GM12878 (cell line): ENCODE results near the gene ETNK2. TPM values are rescaled to one million over a fixed set of nuclear protein-coding genes. Genes with fewer than 3 reads are reported as not detected.

Source experiments
- ATAC-seq: fragments of 200-7000 bp; cut with Tn5 transposase; 3 replicates; pipeline ENCODE4 v1.9.1; 2020; ENCODE audit warnings: mild to moderate bottlenecking, moderate library complexity
- BruUV-seq: library from RNA; stranded (reverse); fragments of 400-500 nt; replicated peaks from 2 replicates; lab custom pipeline; 2021; lab: Mats Ljungman, UMichigan
- CTCF ChIA-PET: fragments of 300-600 bp; sonication (Branson Sonifier 250); formaldehyde crosslinking; extraction: SDS; loops from one replicate; lab custom pipeline; 2021; ENCODE audit warnings: inconsistent platforms; lab: Yijun Ruan, JAX
- POLR2A ChIA-PET: fragments of 350-600 bp; formaldehyde crosslinking; extraction: SDS; loops from one replicate; lab custom pipeline; 2021; ENCODE audit warnings: inconsistent platforms; lab: Charles Lee
- RAD21 ChIA-PET: fragments of 300-600 bp; sonication (Branson Sonifier 250); formaldehyde crosslinking; loops from one replicate; lab custom pipeline; 2023; ENCODE audit warnings: antibody characterized with exemption; ENCODE audit not compliant: unreplicated experiment; lab: Charles Lee
- SMC1A ChIA-PET: fragments of 300-600 bp; sonication (Branson Sonifier 250); formaldehyde crosslinking; loops from one replicate; lab custom pipeline; 2023; ENCODE audit not compliant: unreplicated experiment, uncharacterized antibody; lab: Charles Lee
- DNase-seq: peaks from one replicate; pipeline ENCODE4 v3.0.0-alpha.2; 2011; ENCODE audit warnings: low read depth, low spot score
- FAIRE-seq: peaks from 3 replicates; lab custom pipeline; 2011; peaks lifted over from hg19 to GRCh38; lab: Jason Lieb, UNC
- H2AFZ ChIP-seq: 2 replicates; pipeline ENCODE4 v1.6.0; 2011; ENCODE audit warnings: low read depth, low read length, control low read depth; ENCODE audit not compliant: control insufficient read depth
- H3K27ac ChIP-seq: 2 replicates; pipeline ENCODE4 v1.5.1; 2011; ENCODE audit warnings: control low read depth; ENCODE audit not compliant: control insufficient read depth, insufficient read depth
- H3K27me3 ChIP-seq, 2 experiments: replicated peaks in 1 of 2; 2 replicates each; pipeline versions ENCODE4 v1.6.0 to v1.6.1; 2011; ENCODE audit warnings: low read length in 1 of 2; ENCODE audit not compliant: control insufficient read depth in 2 of 2, insufficient read depth in 2 of 2
- H3K36me3 ChIP-seq, 2 experiments: 2 replicates each; pipeline ENCODE4 v1.5.1; 2011; ENCODE audit warnings: low read length in 1 of 2; ENCODE audit not compliant: control insufficient read depth in 2 of 2, insufficient read depth in 2 of 2
- H3K4me1 ChIP-seq: 2 replicates; pipeline ENCODE4 v1.6.1; 2011; ENCODE audit warnings: mild to moderate bottlenecking, low read length, moderate library complexity, mixed read lengths; ENCODE audit not compliant: control insufficient read depth, insufficient read depth
- H3K4me2 ChIP-seq: 2 replicates; pipeline ENCODE4 v1.6.0; 2011; ENCODE audit warnings: control low read depth; ENCODE audit not compliant: control insufficient read depth, insufficient read depth
- H3K4me3 ChIP-seq: fragments of 200-600 bp; sonication (generic); 2 replicates; pipeline ENCODE4 v1.5.1; 2016
- H3K79me2 ChIP-seq: 2 replicates; pipeline ENCODE4 v1.6.0; 2011; ENCODE audit warnings: low read length; ENCODE audit not compliant: control insufficient read depth, insufficient read depth
- H3K9ac ChIP-seq: 2 replicates; pipeline ENCODE4 v1.8.0; 2011; ENCODE audit warnings: low read length, control low read depth, mixed read lengths; ENCODE audit not compliant: control insufficient read depth, insufficient read depth
- H3K9me3 ChIP-seq: replicated peaks from 3 replicates; pipeline ENCODE4 v1.5.1; 2011; ENCODE audit warnings: mild to moderate bottlenecking, low read length; ENCODE audit not compliant: control insufficient read depth, insufficient read depth
- H4K20me1 ChIP-seq: 2 replicates; pipeline ENCODE4 v1.6.0; 2011; ENCODE audit not compliant: control insufficient read depth, insufficient read depth
- BMI1 ChIP-seq: fragments of 450-650 bp; IDR thresholded peaks from 2 replicates; pipeline ENCODE4 v1.6.1; 2016; ENCODE audit warnings: mild to moderate bottlenecking, moderate library complexity, borderline replicate concordance
- CHD1 ChIP-seq: IDR thresholded peaks from 2 replicates; pipeline ENCODE4 v1.6.1; 2012; ENCODE audit warnings: low read depth, low read length, improper control_type of control experiment
- DPF2 ChIP-seq: fragments of 450-650 bp; IDR thresholded peaks from 2 replicates; pipeline ENCODE4 v1.6.1; 2017; ENCODE audit warnings: mild to moderate bottlenecking
- EGR1 ChIP-seq, 2 experiments: IDR thresholded peaks; 1 replicate in 1 of 2; 2 replicates in 1 of 2; pipeline ENCODE4 v1.6.1; 2011 to 2012; ENCODE audit warnings: low read depth in 2 of 2, low read length in 2 of 2, borderline replicate concordance in 1 of 2, mild to moderate bottlenecking in 1 of 2, moderate library complexity in 1 of 2
- ETV6 ChIP-seq, 2 experiments: fragments of 450-650 bp in 1 of 2; IDR thresholded peaks in 1 of 2; conservative IDR thresholded peaks in 1 of 2; 2 replicates each; pipeline ENCODE4 v1.6.1; 2014; ENCODE audit warnings: antibody characterized with exemption in 1 of 2, borderline replicate concordance in 1 of 2, low read depth in 1 of 2, mild to moderate bottlenecking in 1 of 2, moderate library complexity in 1 of 2
- FOXK2 ChIP-seq: fragments of 450-650 bp; IDR thresholded peaks from 2 replicates; pipeline ENCODE4 v1.6.1; 2017; ENCODE audit warnings: mild to moderate bottlenecking, moderate library complexity
- KDM1A ChIP-seq: fragments of 200-600 bp; sonication (generic); IDR thresholded peaks from 2 replicates; pipeline ENCODE4 v1.6.1; 2016; ENCODE audit warnings: borderline replicate concordance
- POLR2AphosphoS5 ChIP-seq: IDR thresholded peaks from 2 replicates; pipeline ENCODE4 v1.6.1; 2011; ENCODE audit warnings: mild to moderate bottlenecking, low read length, inconsistent platforms
- SIN3A ChIP-seq: IDR thresholded peaks from 2 replicates; pipeline ENCODE4 v1.6.1; 2012; ENCODE audit warnings: low read depth, low read length, improper control_type of control experiment
- SMC3 ChIP-seq: IDR thresholded peaks from 2 replicates; pipeline ENCODE4 v1.6.1; 2011; ENCODE audit warnings: low read length, improper control_type of control experiment, borderline replicate concordance
- STAT3 ChIP-seq: IDR thresholded peaks from 2 replicates; pipeline ENCODE4 v1.6.1; 2011; ENCODE audit warnings: low read depth, low read length, improper control_type of control experiment
- TCF7 ChIP-seq: IDR thresholded peaks from 2 replicates; pipeline ENCODE4 v1.6.1; 2014; ENCODE audit warnings: antibody characterized with exemption, borderline replicate concordance
- WGBS: methylation state at CpG from one replicate; pipeline ENCODE4 v1.1.6; 2016; ENCODE audit warnings: low lambda C conversion rate; ENCODE audit not compliant: insufficient replicate concordance, insufficient coverage; ENCODE audit errors: missing lambda C conversion rate; 5-methylcytosine and 5-hydroxymethylcytosine counted together
- in situ Hi-C: fragments of 300-500 bp; cut with MboI; formaldehyde crosslinking; loops from 9 replicates; pipeline ENCODE4 v1.14.3; 2018; ENCODE audit warnings: mixed read lengths
- intact Hi-C: fragments of 100-400 bp; cut with micrococcal nuclease; formaldehyde crosslinking; loops from one replicate; pipeline ENCODE4 v1.14.2; 2022; ENCODE audit not compliant: unreplicated experiment
- polyA plus RNA-seq, 11 experiments: library from polyadenylated mRNA; depleted of rRNA in 4 of 11; unstranded in 6 of 11; stranded (reverse) in 5 of 11; fragments of >200 nt; fragmentation: Nextera tagmentation in 4 of 11; fragmentation: Illumina TruSeq in 1 of 11; extraction: Ambion mirVana in 4 of 11; extraction: Trizol in 1 of 11; gene quantifications; 1 replicate in 1 of 11; 2 replicates in 10 of 11; pipeline versions ENCODE4 v1.2.1 to v1.2.3, GENCODE V29; 2011 to 2016; ENCODE audit warnings: inconsistent platforms in 2 of 11, missing spikeins in 2 of 11, low read depth in 1 of 11
- total RNA-seq, 4 experiments: library from RNA; depleted of rRNA in 3 of 4; stranded (reverse); fragments of >200 nt in 3 of 4; fragmentation: Illumina TruSeq in 1 of 4; extraction: Trizol in 1 of 4; gene quantifications; 2 replicates each; pipeline versions ENCODE4 v1.2.1 to v1.2.3, GENCODE V29; 2013 to 2021
- TF ChIP-seq, protein P1 (sequence below): fragments of 450-650 bp; IDR thresholded peaks from 2 replicates; pipeline ENCODE4 v1.6.1; 2018; ENCODE audit warnings: mild to moderate bottlenecking, low read depth, moderate library complexity; ENCODE audit not compliant: partially characterized antibody

ETNK2 gene
- total and polyA plus RNA-seq, 10 of the 15 experiments (the other 5 are each of a cell fraction or from before 2014, with no cell fraction given) = 0.14 TPM; not detected in 9

DNA sequence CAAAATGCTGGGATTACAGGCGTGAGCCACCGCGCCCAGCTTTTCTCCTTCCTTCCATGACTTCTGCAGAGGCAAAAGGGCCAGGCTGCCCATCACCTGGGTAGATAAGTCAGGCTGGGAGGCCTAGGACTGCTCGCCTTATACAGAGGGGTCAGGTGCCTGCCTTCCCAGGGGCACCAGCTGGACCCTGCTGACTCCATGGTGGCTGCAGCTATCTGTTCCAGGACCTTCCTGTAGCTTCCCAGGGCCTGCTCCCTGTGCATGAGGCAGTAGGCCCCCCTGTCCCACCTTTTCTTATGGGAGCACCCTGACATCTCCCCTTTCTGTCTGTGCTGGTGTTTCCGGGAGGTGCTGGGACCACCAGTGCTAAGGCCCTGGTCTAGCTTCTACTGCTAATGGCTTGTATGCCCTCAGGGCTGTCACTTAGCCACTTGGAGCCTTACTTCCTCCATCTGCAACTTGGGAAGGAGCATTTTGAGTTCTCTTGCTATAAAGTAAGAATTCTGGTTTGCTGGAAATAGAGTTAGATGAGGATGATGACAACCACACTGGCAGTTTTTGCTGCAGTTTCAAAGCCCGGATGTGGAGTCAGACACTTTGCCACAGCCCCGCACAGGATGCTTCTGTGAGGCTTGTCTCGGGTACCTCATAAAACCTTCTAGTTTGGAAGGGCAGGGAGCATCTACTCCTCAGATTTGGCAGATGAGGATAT lies 64.5 kb downstream of the ETNK2 start:
- no peak overlapping the region for H3K4me3 ChIP-seq
- CTCF ChIA-PET = no interaction called here
- TF ChIP-seq TCF7 (no peak), STAT3 (no peak), FOXK2 (no peak), CHD1 (no peak), KDM1A (no peak), ETV6 (conservative IDR thresholded peaks at IDR 0.05 in 1 of 2, IDR thresholded peaks at IDR 0.05 in 1 of 2; ENCODE audit: borderline replicate concordance in 1 of 2, low read depth in 1 of 2) (no peak), DPF2 (no peak)
- TF ChIP-seq, all 136 proteins: peak for 0
- intact Hi-C loops (no loop called here), in situ Hi-C loops (no loop called here)
- Histone ChIP-seq H3K79me2 (no peaks in the 10 kb centered on the region), H3K4me1 (no peaks in the 10 kb centered on the region), H3K4me2 (no peak overlapping the region), H3K27ac (no peak overlapping the region), H3K36me3 (no peaks in the 10 kb centered on the region), H3K9me3 (no peaks in the 10 kb centered on the region), H3K9ac (no peak overlapping the region), H3K27me3 (no peaks in the 10 kb centered on the region; a peak in 1 of 4 replicates), H2AFZ (no peak overlapping the region), H4K20me1 (no peaks in the 10 kb centered on the region)
- ATAC-seq (no peak), DNase-seq (no peak), FAIRE-seq (no peak)
- ChIA-PET POLR2A (interaction anchor here (0.6 kb wide), 1 partner anchor 10 kb away, joined by 3 read pairs; no protein-coding TSS in a partner anchor), RAD21 (interaction anchor here (1.2 kb wide), 1 partner anchor 41 kb away, joined by 4 read pairs; no protein-coding TSS in a partner anchor), SMC1A (no interaction called here)
- no TSS peak for BruUV-seq
- 65% methylated on average over 8 of the region's 8 CpGs for WGBS

DNA sequence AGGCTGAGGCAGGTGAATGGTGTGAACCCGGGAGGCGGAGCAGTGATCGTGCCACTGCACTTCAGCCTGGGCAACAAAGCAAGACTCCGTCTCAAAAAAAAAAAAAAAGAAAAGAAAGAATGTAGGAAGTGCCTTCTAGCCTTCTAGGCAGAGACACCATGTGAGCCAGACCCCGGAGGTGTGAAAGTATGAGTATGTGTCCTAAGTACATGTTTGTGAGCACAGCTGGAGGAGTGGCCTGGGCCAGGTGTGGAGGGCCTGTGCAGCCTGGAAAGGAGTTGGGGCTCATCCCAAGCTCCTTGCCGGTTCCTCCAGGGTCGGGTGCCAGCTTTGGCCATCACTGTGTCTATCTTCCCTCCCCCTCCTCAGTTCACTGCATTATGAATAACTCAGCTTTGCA lies 66.0 kb downstream of the ETNK2 start:
- no peaks in the 10 kb centered on the region for H4K20me1 ChIP-seq
- in situ Hi-C loops = no loop called here
- intact Hi-C loops = no loop called here
- FAIRE-seq = no peak
- H3K79me2 ChIP-seq = no peaks in the 10 kb centered on the region
- ChIA-PET RAD21 (interaction anchor here (0.8 to 1.2 kb wide), 2 partner anchors 9 to 43 kb away, joined by 4 read pairs; no protein-coding TSS in a partner anchor), SMC1A (interaction anchor here (0.6 kb wide), 1 partner anchor 51 kb away, joined by 3 read pairs; no protein-coding TSS in a partner anchor), CTCF (interaction anchor here (1.1 kb wide), 1 partner anchor 13 kb away, joined by 3 read pairs; no protein-coding TSS in a partner anchor), POLR2A (interaction anchor here (0.7 kb wide), 1 partner anchor 213 kb away, joined by 3 read pairs; no protein-coding TSS in a partner anchor)
- 34% methylated on average over 4 of the region's 7 CpGs for WGBS
- H2AFZ ChIP-seq = no peak overlapping the region
- no peak for ATAC-seq
- BruUV-seq = no TSS peak
- H3K27ac ChIP-seq = no peak overlapping the region
- H3K4me2 ChIP-seq = no peak overlapping the region
- no peak overlapping the region for H3K9ac ChIP-seq
- H3K36me3 ChIP-seq = no peaks in the 10 kb centered on the region
- no peak overlapping the region for H3K4me3 ChIP-seq
- no peak for DNase-seq
- no peaks in the 10 kb centered on the region; a peak in 1 of 4 replicates for H3K27me3 ChIP-seq
- H3K4me1 ChIP-seq = no peaks in the 10 kb centered on the region
- H3K9me3 ChIP-seq = no peaks in the 10 kb centered on the region
- TF ChIP-seq SIN3A = no peak
- TF ChIP-seq SMC3 = no peak
- TF ChIP-seq POLR2AphosphoS5 = no peak
- TF ChIP-seq, protein P1, sequence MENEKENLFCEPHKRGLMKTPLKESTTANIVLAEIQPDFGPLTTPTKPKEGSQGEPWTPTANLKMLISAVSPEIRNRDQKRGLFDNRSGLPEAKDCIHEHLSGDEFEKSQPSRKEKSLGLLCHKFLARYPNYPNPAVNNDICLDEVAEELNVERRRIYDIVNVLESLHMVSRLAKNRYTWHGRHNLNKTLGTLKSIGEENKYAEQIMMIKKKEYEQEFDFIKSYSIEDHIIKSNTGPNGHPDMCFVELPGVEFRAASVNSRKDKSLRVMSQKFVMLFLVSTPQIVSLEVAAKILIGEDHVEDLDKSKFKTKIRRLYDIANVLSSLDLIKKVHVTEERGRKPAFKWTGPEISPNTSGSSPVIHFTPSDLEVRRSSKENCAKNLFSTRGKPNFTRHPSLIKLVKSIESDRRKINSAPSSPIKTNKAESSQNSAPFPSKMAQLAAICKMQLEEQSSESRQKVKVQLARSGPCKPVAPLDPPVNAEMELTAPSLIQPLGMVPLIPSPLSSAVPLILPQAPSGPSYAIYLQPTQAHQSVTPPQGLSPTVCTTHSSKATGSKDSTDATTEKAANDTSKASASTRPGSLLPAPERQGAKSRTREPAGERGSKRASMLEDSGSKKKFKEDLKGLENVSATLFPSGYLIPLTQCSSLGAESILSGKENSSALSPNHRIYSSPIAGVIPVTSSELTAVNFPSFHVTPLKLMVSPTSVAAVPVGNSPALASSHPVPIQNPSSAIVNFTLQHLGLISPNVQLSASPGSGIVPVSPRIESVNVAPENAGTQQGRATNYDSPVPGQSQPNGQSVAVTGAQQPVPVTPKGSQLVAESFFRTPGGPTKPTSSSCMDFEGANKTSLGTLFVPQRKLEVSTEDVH = no peak
- TF ChIP-seq BMI1 = no peak
- TF ChIP-seq EGR1 (IDR thresholded peaks at IDR 0.05; ENCODE audit: borderline replicate concordance in 1 of 2, low read depth in 2 of 2, low read length in 2 of 2) = no peak
